OCI-LY7 (cell line): ENCODE data around the gene GTF2I. TPM values are rescaled to one million over a fixed set of nuclear protein-coding genes. Genes with fewer than 3 reads are reported as not detected.

Experiments
- BruUV-seq: library from RNA; stranded (reverse); fragments of 400-500 nt; replicated peaks from 2 replicates; lab custom pipeline; 2021; lab: Mats Ljungman, UMichigan
- CTCF ChIA-PET: fragments of 300-600 bp; sonication (Branson Sonifier 250); formaldehyde crosslinking; loops from one replicate; lab custom pipeline; 2022; ENCODE audit warnings: antibody characterized with exemption; ENCODE audit not compliant: unreplicated experiment; lab: Charles Lee
- POLR2A ChIA-PET: fragments of 300-600 bp; sonication (Branson Sonifier 250); formaldehyde crosslinking; loops from one replicate; lab custom pipeline; 2022; ENCODE audit warnings: antibody characterized with exemption; lab: Charles Lee
- DNase-seq: peaks from one replicate; pipeline ENCODE4 v3.0.0-alpha.2; 2015; ENCODE audit warnings: low spot score
- H2AFZ ChIP-seq: fragments of 200-600 bp; sonication (generic), shearing (Covaris generic); 2 replicates; pipeline ENCODE4 v1.6.1; 2014; ENCODE audit warnings: mild to moderate bottlenecking, antibody characterized with exemption, low read length, moderate library complexity
- H3K27ac ChIP-seq: fragments of 200-600 bp; sonication (generic); 2 replicates; pipeline ENCODE4 v1.5.1; 2014; ENCODE audit warnings: mixed run types, low read depth, mild to moderate bottlenecking, moderate library complexity, low read length, inconsistent platforms; ENCODE audit not compliant: poor library complexity, severe bottlenecking
- H3K36me3 ChIP-seq: fragments of 200-600 bp; sonication (generic); 2 replicates; pipeline ENCODE4 v1.6.1; 2014; ENCODE audit warnings: mild to moderate bottlenecking, antibody characterized with exemption, low read length, moderate library complexity, mixed read lengths; ENCODE audit not compliant: insufficient read depth
- H3K4me1 ChIP-seq: fragments of 200-600 bp; sonication (generic); 2 replicates; pipeline ENCODE4 v1.5.1; 2014; ENCODE audit warnings: mild to moderate bottlenecking, low read length; ENCODE audit not compliant: insufficient read depth, poor library complexity, severe bottlenecking
- H3K4me2 ChIP-seq: fragments of 200-600 bp; sonication (generic); 2 replicates; pipeline ENCODE4 v1.6.1; 2014; ENCODE audit warnings: mild to moderate bottlenecking, low read length
- H3K4me3 ChIP-seq: fragments of 200-600 bp; sonication (generic); 2 replicates; pipeline ENCODE4 v1.5.1; 2014; ENCODE audit warnings: mild to moderate bottlenecking, low read depth, low read length; ENCODE audit not compliant: poor library complexity, severe bottlenecking
- H3K79me2 ChIP-seq: fragments of 200-600 bp; sonication (generic); 2 replicates; pipeline ENCODE4 v1.6.1; 2016; ENCODE audit warnings: low read depth, mild to moderate bottlenecking, low read length, moderate library complexity, mixed read lengths; ENCODE audit not compliant: insufficient read depth
- H3K9me2 ChIP-seq: fragments of 200-600 bp; sonication (generic); 2 replicates; pipeline ENCODE4 v1.6.1; 2016; ENCODE audit warnings: mild to moderate bottlenecking, low read length, mixed read lengths; ENCODE audit not compliant: insufficient read depth
- H3K9me3 ChIP-seq: fragments of 200-600 bp; sonication (generic); 2 replicates; pipeline ENCODE4 v1.6.1; 2014; ENCODE audit warnings: mild to moderate bottlenecking, mixed run types, low read length, mixed read lengths
- H4K20me1 ChIP-seq: fragments of 200-600 bp; sonication (generic); 2 replicates; pipeline ENCODE4 v1.6.1; 2014; ENCODE audit warnings: mild to moderate bottlenecking, antibody characterized with exemption, low read length, moderate library complexity, mixed read lengths; ENCODE audit not compliant: insufficient read depth
- CTCF ChIP-seq: fragments of 200-600 bp; sonication (generic); conservative IDR thresholded peaks from 2 replicates; pipeline ENCODE4 v1.5.1; 2014; ENCODE audit warnings: mild to moderate bottlenecking, antibody characterized with exemption, low read length, moderate library complexity, mixed read lengths
- EZH2phosphoT487 ChIP-seq: fragments of 200-600 bp; sonication (generic); IDR thresholded peaks from 2 replicates; pipeline ENCODE4 v1.6.1; 2018; ENCODE audit warnings: low read depth, borderline replicate concordance, mild to moderate bottlenecking, mixed run types, antibody characterized with exemption, low read length, moderate library complexity, mixed read lengths
- intact Hi-C: fragments of 100-400 bp; cut with micrococcal nuclease; formaldehyde crosslinking; loops from one replicate; pipeline ENCODE4 v1.10.0; 2022; ENCODE audit not compliant: unreplicated experiment
- total RNA-seq, 2 experiments: library from RNA; depleted of rRNA in 1 of 2; stranded (reverse); fragments of >200 nt in 1 of 2; shearing (Covaris generic) in 1 of 2; gene quantifications; 2 replicates each; pipeline ENCODE4 v1.2.3, GENCODE V29; 2014 to 2022

Gene GTF2I
- total RNA-seq, 2 experiments from 2014 or later = 188 to 269 TPM

DNA sequence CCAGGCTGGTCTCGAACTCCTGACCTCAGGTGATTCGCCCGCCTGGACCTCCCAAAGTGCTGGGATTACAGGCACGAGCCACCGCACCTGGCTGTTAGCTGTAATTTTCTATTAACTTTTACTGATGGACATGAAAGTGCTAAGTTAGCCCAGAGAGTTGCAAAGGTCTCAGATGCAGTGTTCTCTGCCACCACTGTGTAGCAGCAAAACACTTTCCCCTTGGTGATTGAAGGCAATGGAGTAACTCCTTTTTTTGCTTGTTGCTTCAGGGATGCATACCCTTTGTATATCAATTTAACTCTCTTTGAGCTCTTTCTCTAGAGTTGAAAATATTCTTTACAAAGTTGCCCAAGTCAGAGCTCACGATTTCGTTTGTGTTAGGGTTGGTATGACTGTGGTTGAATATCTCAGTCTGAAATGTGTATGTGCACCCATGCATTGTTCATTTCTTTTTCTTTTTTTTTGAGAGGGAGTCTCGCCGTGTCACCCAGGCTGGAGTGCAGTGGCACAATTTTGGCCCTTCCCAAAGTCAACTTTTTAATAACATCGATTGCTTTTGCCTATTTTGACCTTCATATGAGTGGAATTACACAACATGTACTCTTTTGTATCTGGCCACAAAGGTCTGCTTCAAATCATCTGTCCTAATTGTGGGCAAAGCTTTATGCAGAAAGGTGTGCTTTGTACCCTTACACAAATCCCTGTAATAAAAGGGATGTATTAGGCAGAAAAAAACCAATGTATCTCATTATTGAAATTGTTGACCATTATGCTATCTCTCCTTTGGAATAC lies 52.6 kb downstream of the GTF2I start:
- H3K4me1 ChIP-seq = no peaks in the 10 kb centered on the region
- TF ChIP-seq EZH2phosphoT487 (no peak), CTCF (peak; percentile 54)
- CTCF ChIA-PET = no interaction called here
- peaks cover 10% of the 10 kb centered on the region; the same call in 1 of the 2 replicates for H3K9me3 ChIP-seq
- no TSS peak for BruUV-seq
- DNase-seq = peak; percentile 34
- no peak overlapping the region for H3K27ac ChIP-seq
- no peak overlapping the region for H3K4me3 ChIP-seq
- no peaks in the 10 kb centered on the region for H3K79me2 ChIP-seq
- intact Hi-C loops = loop anchor here (10.0 kb wide), 2 partner anchors 45 to 95 kb away; no protein-coding TSS in a partner anchor
- no peak overlapping the region for H3K4me2 ChIP-seq
- no peaks in the 10 kb centered on the region for H3K9me2 ChIP-seq
- peaks cover 99% of the 10 kb centered on the region for H3K36me3 ChIP-seq
- H4K20me1 ChIP-seq = no peaks in the 10 kb centered on the region
- POLR2A ChIA-PET = no interaction called here
- no peak overlapping the region for H2AFZ ChIP-seq

GRCh38 chr7:74713567-74713966 lies 56.0 kb downstream of the GTF2I start:
- H2AFZ ChIP-seq = no peak overlapping the region
- no peak overlapping the region for H3K4me2 ChIP-seq
- H3K9me3 ChIP-seq = peaks cover 10% of the 10 kb centered on the region; the same call in 1 of the 2 replicates
- TF ChIP-seq EZH2phosphoT487 = no peak
- no peak for TF ChIP-seq CTCF
- no peak overlapping the region for H3K4me3 ChIP-seq
- intact Hi-C loops = loop anchor here (10.0 kb wide), 2 partner anchors 49 to 99 kb away; no protein-coding TSS in a partner anchor
- H4K20me1 ChIP-seq = no peaks in the 10 kb centered on the region
- H3K27ac ChIP-seq = no peak overlapping the region
- DNase-seq = no peak
- H3K79me2 ChIP-seq = no peaks in the 10 kb centered on the region
- no peaks in the 10 kb centered on the region for H3K9me2 ChIP-seq
- no TSS peak for BruUV-seq
- H3K36me3 ChIP-seq = peaks cover 100% of the 10 kb centered on the region
- H3K4me1 ChIP-seq = no peaks in the 10 kb centered on the region
- ChIA-PET CTCF (no interaction called here), POLR2A (no interaction called here)

GRCh38 chr7:74717889-74718288 lies 60.4 kb downstream of the GTF2I start:
- no peak for DNase-seq
- ChIA-PET CTCF (no interaction called here), POLR2A (interaction anchor here (1.6 kb wide), 1 partner anchor 9 kb away, joined by 5 read pairs; no protein-coding TSS in a partner anchor)
- H3K4me3 ChIP-seq = no peak overlapping the region
- intact Hi-C loops = loop anchor here (10.0 kb wide), 2 partner anchors 53 to 103 kb away; no protein-coding TSS in a partner anchor
- H3K9me2 ChIP-seq = no peaks in the 10 kb centered on the region
- TF ChIP-seq CTCF (no peak), EZH2phosphoT487 (no peak)
- no peak overlapping the region for H3K4me2 ChIP-seq
- H4K20me1 ChIP-seq = no peaks in the 10 kb centered on the region
- no peaks in the 10 kb centered on the region for H3K4me1 ChIP-seq
- peaks cover 8% of the 10 kb centered on the region; the same call in 1 of the 2 replicates for H3K9me3 ChIP-seq
- no peaks in the 10 kb centered on the region for H3K79me2 ChIP-seq
- H3K36me3 ChIP-seq = peaks cover 94% of the 10 kb centered on the region
- BruUV-seq = TSS peak; percentile 8
- no peak overlapping the region for H3K27ac ChIP-seq
- H2AFZ ChIP-seq = no peak overlapping the region
